G401 (cell line): ENCODE data around the gene PARP15. TPM values are rescaled to one million over a fixed set of nuclear protein-coding genes. Genes with fewer than 3 reads are reported as not detected.

Experiments used
- DNase-seq: peaks from one replicate; pipeline ENCODE4 v3.0.0-alpha.2; 2015; ENCODE audit warnings: low spot score
- in situ Hi-C: cut with HindIII; loops from 2 replicates; pipeline ENCODE4 v1.10.0; 2016; ENCODE audit warnings: low sequenced_read_pairs, mixed read lengths
- total RNA-seq: library from RNA; depleted of rRNA; stranded (reverse); fragments of >200 nt; shearing (Covaris generic); gene quantifications from 2 replicates; pipeline ENCODE4 v1.2.3, GENCODE V29; 2014; rRNA removed

PARP15 gene
- not detected in 2 replicates for total RNA-seq

- DNase-seq: no peak
- in situ Hi-C loops: no loop called here
Observed at GRCh38 chr3:122577409-122578031, at the start of gene PARP15. Gene PARP15 (plus strand): TSS chr3:122577650. CDS start chr3:122577668, 18 bp downstream.

DNA sequence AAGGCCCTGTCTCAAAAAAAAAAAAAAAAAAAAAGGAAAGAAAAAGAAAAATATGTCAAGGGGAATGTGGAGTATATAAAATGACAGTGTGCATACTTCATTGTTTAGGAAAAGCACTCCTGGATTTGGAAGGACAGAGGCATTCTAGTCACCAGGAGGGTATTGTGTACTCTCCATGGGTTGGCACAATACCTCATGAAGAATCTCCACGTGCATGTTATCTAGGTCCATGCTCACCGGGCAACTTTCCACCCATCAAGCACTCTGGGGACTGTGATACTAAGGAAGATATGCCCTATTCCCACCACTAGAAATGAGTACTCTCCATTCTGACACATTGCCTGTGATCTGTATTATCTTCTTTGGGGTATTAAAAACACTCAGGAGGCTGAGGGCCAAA lies 47.3 kb upstream of the PARP15 start:
- in situ Hi-C loops: no loop called here
- DNase-seq: no peak

- in situ Hi-C loops: no loop called here
- no peak for DNase-seq
Observed at GRCh38 chr3:122533480-122533879, 44.0 kb upstream of the PARP15 start.

DNA sequence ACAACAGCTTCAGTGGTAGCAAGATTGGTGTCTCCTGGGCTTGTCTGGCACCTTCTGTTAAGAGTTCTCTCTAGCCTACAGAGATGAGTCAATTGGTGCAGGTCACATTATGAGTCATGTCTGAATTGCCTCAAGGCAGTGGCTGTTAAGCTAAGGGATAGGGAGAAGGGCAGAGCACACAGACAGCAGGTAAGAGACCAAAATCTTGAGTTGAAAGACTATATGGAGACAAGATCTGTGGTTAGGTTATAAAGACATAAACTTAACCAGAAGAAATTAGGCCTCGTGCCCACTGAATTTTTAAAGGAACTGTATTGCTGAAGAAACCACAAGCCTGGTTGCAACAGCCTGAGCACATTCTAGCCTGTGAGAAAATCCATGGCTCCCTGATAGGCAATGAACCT lies 43.5 kb upstream of the PARP15 start:
- DNase-seq: no peak
- in situ Hi-C loops: no loop called here

GRCh38 chr3:122535964-122536631 lies 41.4 kb upstream of the PARP15 start:
- no peak for DNase-seq
- in situ Hi-C loops: no loop called here

- in situ Hi-C loops: no loop called here
- DNase-seq: no peak
Observed at GRCh38 chr3:122536632-122537001, 40.8 kb upstream of the PARP15 start.

GRCh38 chr3:122538956-122539490 lies 38.4 kb upstream of the PARP15 start:
- in situ Hi-C loops: no loop called here
- no peak for DNase-seq

DNA sequence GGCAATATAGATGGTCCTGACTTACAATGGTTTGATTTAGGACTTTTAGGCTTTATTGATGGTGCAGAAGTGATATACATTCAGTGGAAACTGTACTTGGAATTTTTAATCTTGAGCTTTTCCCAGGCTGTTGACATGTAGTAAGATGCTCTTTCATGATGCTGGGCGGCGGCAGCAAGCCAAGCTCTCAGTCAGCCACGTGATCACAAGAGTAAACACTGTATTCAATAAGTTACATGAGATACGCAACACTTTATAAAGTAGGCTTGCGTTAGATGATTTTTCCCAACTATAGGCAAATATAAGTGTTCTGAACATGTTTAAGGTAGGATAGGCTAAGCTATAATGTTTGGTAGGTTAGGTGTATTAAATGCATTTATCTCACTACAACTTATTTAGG lies 31.3 kb upstream of the PARP15 start:
- in situ Hi-C loops: no loop called here
- DNase-seq: no peak

DNA sequence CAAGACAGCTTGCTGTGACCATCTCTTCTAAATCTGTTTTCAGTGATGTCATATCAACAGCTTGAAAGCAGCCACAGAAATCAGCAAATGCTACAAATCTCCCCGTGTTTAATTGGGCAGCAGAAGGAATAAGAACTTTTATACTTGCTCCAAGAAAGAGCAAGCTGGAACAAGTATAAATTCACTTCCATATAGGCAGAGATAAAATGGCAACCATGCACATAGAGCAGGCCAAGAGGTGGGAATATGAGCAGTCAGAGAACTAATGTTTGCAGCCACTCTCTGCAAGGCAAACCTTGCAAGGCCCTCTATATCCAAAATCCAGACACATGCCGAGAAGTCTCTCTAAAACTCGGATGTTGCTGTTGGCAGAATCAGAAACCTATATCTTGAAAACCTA lies 29.4 kb upstream of the PARP15 start:
- DNase-seq: no peak
- in situ Hi-C loops: no loop called here

DNA sequence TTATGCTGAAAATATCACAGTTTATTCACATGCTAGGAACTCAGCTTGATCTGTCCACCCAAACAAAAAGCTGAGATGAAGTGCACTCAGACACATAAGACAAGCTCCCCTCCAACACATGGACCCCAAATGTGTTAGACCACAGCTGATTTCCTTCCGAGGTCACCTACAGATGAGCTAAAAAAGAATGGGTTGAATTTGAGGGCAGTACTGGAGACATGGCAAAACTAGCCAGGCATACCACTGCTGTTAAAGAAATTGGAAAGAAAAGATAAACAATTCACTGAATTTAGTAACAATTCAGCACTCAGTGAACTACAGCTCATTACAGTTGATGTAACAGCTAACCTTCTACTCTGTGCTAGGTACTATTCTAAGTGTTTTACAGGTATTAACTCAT lies 28.8 kb upstream of the PARP15 start:
- no peak for DNase-seq
- in situ Hi-C loops: no loop called here

DNA sequence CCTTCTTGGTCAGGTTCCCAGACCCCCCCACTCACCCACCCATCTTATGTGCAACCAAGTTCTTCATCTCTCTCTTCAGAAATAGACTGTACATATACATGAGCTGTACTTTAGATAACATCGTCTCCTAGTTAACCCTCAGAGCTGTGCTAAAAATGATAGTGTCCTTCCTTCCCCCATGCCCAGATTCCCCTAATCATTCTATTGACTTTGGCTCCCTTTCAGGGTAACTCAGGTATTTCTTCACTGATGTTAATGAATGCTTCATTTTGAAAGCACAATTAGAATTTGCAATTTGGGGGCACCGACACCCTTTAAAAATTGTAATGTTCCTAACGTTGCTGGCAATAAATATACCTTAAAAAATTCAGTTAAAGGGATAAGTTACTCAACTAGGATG lies 24.3 kb upstream of the PARP15 start:
- in situ Hi-C loops: no loop called here
- DNase-seq: no peak

- DNase-seq: no peak
- in situ Hi-C loops: no loop called here
Observed at GRCh38 chr3:122555275-122556071, 22.0 kb upstream of the PARP15 start.

- DNase-seq: no peak
- in situ Hi-C loops: no loop called here
Observed at GRCh38 chr3:122557356-122557755, 20.1 kb upstream of the PARP15 start.

DNA sequence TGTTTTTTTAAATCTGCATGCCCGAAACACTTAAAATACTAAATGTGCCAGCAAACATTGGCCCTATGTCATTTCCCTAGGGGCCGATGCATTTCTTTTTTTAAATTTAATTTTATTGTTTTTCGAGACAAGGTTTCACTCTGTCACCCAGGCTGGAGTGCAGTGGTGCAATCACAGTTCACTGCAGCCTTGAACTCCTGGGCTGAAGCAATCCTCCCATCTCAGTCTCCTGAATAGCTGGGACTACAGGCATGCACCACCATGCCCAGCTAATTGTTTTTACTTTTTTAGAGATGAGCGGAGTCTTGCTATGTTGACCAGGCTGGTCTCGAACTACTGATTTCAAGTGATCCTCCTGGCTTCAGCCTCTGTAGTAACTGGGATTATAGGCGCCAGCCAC lies 18.8 kb upstream of the PARP15 start:
- in situ Hi-C loops: no loop called here
- no peak for DNase-seq

- no peak for DNase-seq
- in situ Hi-C loops: no loop called here
Observed at GRCh38 chr3:122559906-122560305, 17.5 kb upstream of the PARP15 start.

GRCh38 chr3:122560680-122561079 lies 16.8 kb upstream of the PARP15 start:
- peak; percentile 45 for DNase-seq
- in situ Hi-C loops: no loop called here

GRCh38 chr3:122562923-122563716 lies 14.3 kb upstream of the PARP15 start:
- in situ Hi-C loops: no loop called here
- DNase-seq: no peak

- no peak for DNase-seq
- in situ Hi-C loops: no loop called here
Observed at GRCh38 chr3:122563717-122564025, 13.8 kb upstream of the PARP15 start.

DNA sequence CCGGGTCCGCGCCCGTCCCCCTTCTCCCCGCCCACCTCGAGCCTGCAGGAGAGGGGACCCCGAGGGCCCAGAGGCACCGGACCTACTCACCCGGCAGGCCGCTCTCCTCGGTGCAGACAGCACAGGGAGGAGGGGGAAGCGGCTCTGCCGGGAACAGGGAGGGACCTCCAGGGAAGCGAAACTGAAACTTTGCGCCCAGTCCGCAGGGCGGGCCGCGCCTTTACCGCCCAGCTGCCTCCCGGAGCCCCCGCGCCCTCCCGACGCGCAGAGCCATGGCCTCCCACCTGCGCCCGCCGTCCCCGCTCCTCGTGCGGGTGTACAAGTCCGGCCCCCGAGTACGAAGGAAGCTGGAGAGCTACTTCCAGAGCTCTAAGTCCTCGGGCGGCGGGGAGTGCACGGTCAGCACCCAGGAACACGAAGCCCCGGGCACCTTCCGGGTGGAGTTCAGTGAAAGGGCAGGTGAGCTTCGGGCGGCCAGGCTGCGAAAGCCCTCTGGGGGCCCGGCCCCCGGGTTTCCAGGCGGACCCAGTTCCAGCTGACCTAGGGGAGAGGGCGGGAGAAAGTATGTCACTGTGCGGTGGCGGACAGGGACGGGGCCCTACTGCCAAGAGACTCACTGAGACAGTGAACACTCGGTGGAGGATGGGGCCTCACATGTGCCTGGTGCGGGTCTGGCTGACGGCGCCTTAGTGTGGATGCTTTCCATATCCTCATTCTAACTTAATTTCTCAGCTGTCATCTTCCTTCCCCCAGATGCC lies 13.1 kb upstream of the PARP15 start, which contains the start of the genes DTX3L and PARP9:
Gene DTX3L (plus strand): TSS at position 184 of the 758 bp plus-strand sequence. CDS start 89 bp downstream, at position 273.
Gene PARP9 (minus strand): TSS at position 146 of the 758 bp plus-strand sequence. CDS start 4,680 bp downstream, outside the sequence.
- in situ Hi-C loops: no loop called here
- peak; percentile 11 for DNase-seq
